LNCAP (cell line): ENCODE data around the gene CXCR6.

ENCODE experiments used
- TF ChIP-seq, protein P1 (sequence below): fragments of 450-650 bp; IDR thresholded peaks from 2 replicates; pipeline ENCODE4 v1.5.1; 2017; ENCODE audit warnings: mild to moderate bottlenecking

Gene CXCR6

GRCh38 chr3:45980819-45981218 lies 37.6 kb downstream of the CXCR6 start:
- TF ChIP-seq, protein P1, sequence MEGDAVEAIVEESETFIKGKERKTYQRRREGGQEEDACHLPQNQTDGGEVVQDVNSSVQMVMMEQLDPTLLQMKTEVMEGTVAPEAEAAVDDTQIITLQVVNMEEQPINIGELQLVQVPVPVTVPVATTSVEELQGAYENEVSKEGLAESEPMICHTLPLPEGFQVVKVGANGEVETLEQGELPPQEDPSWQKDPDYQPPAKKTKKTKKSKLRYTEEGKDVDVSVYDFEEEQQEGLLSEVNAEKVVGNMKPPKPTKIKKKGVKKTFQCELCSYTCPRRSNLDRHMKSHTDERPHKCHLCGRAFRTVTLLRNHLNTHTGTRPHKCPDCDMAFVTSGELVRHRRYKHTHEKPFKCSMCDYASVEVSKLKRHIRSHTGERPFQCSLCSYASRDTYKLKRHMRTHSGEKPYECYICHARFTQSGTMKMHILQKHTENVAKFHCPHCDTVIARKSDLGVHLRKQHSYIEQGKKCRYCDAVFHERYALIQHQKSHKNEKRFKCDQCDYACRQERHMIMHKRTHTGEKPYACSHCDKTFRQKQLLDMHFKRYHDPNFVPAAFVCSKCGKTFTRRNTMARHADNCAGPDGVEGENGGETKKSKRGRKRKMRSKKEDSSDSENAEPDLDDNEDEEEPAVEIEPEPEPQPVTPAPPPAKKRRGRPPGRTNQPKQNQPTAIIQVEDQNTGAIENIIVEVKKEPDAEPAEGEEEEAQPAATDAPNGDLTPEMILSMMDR = no peak

DNA sequence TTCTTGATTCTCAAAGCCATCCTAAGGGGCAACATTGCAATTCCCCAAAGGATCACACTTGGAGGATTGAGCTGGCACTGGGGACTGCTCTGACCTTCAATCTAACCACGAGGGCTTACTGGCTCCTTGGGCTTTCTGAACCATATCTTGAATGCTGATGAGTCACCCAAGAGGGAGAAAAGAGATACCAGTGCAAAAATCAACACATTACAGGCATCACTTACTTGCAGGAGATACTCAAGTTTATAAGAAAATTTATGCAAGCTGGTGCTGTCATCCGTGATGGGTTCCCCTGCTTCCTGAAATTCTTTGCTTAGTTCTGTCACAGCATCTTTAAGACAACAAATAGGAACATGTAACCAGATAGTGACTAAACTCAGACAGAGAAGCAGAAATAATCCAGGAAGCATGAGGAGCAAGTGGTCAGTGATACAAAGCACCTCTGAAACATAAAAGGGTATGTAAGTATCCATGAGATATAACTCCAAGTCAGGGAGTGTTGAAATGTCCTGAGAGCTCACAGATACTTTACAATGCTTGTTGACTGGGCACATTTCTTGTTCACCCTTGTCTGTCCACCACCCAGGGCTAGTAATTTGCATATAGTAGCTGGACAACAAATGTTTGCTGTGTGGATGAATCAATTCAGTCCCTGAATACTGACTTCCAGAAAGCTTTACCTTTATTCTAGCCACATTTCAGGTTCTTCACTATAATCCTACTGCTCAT lies 38.2 kb downstream of the CXCR6 start:
- TF ChIP-seq, protein P1 = no peak

DNA sequence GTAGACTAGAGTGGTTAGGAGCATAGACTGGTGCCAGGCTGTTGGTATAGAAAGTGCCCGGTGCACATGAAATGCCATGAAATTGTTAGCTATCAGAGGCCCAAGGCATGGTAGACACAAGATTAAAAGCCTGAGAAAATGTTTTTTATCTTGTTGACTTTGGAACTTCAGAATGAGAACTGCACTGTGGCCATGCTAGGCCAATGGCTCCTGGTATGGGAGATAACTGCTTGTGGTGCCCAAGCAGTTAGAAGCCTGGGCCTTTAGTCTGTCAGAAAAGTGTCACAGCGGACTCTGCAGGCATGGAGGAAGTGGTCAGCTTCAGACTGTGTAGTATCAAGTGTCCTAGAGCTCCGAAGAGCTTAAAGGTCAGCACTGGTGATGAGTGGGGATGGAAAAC lies 40.5 kb downstream of the CXCR6 start:
- TF ChIP-seq, protein P1 = no peak

DNA sequence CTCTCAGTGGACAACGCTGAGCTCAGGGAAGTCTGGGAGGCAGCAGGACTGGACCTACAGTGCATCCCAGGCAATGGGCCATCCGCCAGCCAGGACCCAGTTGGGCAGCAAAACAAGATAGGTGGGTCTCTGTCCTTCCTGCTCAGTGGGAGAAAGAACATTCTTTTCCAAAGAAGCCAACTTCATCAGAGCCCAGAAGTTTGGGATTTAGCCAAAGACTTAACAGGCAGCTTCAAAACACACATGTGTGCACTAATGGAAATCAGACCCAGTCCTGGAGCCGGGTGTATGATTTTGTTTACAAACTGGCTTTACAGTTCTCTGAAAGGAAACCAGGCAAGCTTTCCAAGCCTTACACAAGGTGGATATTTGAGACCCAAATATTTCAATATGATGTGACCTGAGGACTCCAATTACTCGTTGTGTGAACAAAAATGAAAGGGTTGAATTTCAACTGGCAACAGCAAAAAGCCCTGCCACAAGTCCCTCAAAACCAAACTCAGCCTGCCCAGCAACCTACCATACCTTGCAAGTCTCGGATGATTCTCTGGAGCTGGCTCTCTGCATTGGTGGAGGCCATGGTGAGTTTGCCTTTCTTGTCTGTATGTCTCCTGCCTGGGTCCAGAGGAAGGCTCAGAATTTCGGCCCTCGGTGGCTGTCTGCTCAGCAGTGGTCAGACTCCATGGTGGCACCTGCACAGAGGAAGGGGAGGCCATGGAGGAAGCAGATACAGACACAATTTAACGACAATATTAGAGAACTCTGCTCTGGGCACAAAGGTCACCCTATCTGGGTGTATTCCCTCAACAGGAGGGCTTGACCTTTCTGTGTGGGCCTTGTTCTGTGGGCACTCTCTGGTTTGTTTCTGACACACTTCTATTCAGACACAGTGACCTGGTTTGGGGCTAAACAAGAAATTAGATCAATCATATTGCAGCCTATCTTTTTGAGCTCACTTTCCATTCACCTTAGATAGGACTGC lies 41.4 kb downstream of the CXCR6 start:
- TF ChIP-seq, protein P1 = no peak

- TF ChIP-seq, protein P1 = no peak
These were observed 42.5 kb downstream of the CXCR6 start for GRCh38 chr3:45985532-45986302.

GRCh38 chr3:45986303-45986982 lies 43.2 kb downstream of the CXCR6 start:
- TF ChIP-seq, protein P1 = no peak
